NOMO-1 (cell line): ENCODE data around the gene PXDN.

ENCODE experiments used
- DNase-seq, 2 experiments: peaks; one replicate each; lab custom pipeline; 2025; ENCODE audit not compliant: unreplicated experiment in 2 of 2; lab: John Stamatoyannopoulos, UW

Gene PXDN

DNA sequence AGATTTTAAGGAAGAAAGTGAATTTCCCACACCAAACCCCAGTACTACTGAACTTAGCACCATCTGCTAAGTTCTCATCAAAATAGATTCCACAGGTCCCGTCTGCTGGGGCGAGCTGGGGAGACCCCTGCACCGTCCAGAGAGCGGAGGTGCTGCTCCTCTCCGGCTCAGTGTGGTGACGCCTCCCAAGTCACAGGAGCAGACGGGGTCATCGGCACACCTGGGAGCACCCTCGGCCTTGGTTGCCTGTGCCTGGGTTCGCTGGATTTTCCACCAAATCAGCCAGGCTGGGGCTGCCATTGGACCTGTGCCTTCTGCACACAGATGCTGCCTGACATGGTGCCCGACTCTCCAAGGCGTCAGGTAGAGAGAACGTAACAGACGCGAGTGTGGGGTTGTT lies 141.3 kb downstream of the PXDN start:
- no peak for DNase-seq

DNA sequence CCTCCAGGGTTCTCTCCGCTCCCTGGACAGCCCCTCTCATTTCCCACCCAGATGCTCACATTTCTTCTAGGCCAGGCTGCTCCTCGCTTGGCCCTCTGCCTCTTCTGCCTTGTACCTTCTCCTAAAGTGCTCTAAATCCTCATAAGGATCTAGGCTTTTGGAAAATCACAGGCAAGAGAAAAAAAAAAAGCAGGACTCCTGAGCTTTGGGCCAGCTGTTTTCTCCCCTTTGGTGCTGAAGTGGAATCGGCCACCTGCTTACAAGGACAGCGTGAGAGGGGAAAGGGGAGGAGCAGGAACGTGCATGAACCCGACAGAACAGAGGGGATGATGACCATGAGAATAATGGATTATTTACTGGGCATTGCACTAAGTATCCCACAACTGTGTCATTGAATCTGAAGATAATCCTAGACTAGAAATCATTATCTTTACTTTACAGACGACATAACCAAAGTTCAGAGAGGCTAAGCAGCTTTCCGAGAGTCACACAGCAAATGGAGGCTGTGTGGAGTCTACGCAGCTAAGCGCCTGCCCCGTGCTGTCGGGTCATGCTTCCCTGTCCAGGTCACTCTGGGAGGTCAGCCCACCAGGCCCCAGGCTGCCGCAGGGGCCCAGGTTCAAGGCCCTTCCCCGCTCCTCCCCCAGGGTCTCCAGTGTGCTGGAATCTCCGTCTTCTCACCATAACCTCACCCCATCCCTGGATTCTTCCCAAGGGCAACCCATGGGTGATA lies 141.9 kb downstream of the PXDN start:
- DNase-seq = no peak

DNA sequence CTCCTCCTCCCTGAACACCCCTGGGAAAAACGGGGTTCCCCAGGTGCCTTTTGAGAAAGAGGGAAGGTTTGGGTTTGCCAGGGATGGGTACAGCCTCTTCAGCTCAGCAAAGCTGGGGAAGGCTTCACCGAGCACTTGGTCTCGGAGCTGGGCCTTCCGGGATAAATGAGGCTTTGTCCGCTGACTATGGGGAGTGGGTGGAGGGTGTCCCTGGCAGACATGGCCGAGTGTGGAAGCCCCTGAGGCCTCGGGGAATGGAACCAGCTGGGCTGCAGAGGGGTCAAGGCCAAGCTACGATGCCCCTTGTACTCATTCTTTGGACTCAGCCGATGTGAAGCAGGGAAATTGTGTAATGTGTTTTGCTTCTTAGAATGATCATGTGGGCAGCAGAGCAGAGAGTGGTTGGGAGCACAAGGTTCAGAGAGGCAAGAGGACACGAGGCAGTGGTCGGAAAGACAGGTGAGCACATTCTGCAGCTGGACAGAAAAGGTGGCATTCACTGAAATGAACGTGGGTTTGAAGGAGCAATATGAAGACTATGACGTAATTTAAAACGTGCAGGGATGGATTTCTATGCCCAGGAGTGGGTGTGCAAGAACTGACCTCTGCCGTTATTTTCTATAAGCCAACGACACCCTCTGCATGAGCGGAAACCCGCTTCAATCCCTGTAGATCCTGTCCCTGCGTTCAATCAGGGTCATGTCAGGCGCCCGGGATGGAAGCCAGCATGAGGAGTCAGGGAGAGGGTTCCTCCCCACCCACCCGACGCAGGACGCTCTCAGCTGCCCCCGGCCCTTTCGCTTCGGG lies 142.6 kb downstream of the PXDN start:
- DNase-seq = no peak

DNA sequence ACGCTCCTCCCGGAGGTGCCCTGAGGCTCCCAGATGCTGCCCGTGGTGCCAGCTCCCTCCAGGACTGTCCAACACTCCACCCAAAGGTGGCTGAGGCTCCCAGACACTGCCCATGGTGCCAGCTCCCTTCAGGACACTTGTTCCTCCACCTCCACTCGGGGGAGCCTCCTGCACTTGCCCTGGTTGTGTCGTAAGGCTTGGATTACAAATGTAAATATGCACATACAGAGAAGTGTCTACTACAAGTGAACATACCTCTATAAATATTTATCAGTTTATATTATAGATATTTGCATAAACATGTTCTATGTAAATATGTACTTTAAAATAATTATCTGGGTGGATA lies 143.3 kb downstream of the PXDN start:
- no peak for DNase-seq

DNA sequence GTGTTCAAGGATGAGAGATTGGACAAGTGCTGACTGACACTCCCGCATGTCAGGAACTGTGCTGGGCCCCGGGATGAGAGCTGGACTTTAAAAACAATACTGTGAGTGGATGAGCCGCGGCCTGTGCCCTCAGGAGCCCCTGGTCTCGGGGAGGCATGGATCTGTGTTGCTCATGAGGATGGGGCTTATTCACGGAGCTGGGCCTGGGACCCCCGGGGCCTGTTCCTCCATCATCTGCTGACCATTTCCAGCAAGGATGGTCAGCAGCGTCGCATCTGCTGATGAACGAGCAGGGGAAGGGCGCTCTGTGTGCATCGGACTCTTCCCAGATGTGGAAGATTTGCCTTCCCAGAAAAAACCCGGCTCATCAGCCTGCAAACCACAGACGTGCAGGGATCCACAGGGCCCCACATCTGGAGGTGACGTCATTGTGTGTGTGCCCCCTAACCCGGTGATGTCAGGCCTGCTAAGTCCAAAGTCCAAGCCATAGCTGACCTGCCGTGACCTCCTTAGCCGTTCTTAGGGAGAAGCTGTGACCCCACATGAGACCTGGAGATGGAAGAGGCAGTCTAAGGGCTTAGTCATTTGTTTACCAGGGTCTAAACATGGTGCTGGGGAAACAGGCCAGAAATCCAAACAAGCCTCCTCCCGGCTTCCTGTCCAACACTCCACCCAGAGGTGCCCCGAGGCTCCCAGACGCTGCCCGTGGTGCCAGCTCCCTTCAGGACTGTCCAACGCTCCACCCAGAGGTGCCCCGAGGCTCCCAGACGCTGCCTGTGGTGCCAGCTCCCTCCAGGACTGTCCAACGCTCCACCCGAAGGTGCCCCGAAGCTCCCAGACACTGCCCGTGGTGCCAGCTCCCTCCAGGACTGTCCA lies 143.9 kb downstream of the PXDN start:
- no peak for DNase-seq

DNA sequence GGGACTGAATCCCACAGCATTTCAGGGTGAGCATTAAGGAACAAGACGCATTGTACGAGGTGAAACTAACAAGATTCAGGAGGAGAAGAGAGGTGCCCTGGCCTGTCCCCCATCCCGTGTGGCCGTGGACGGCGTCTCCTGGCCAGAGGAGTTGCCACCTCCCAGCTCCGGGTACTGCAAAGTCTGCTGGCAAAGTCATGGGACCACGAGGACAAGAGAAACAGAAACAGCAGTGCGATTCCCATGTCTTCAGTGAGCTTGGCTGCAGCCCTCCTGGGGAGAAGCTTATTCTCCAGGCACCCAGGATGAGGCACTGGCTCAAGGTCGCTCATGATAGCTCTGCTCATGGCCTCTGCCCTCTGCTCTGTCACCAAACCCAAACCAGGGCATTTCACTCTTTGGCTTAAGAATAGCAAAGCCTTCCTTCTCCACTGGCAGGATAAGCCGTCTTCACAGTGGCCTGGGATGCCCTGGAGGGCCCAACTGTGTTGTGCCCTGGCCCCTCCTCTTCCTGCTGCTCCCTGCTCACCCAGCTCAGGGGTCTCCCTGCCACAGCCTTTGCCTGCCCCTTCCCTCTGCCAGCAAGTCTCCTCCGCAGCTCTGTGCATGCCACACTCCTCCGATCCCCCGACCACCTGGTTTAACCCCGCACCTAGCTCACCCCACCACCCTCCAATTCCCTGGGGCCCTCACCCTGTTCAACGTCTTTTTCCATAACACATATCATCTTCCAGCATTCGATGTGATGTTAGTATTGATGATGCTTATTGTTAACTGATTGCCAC lies 144.8 kb downstream of the PXDN start:
- no peak for DNase-seq

DNA sequence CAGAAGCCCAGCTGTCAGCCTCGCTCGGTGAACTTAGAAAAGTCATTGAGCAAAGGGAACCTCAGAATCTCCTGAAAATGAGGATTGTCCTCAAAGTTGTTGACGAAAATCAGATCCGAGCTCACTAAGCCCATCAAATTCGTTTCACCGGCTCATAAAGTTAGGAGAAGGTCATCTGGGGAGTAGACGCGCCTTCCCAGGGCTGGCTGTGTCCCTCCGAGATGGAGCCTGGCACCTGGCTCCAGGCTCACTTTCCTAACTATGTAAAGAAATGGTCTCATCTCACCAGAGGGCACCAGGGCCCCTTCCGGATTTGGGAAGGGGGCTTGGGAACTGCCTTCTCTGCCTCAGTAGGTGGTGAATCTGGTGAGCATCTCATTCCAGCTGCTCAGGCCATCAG lies 145.5 kb downstream of the PXDN start:
- no peak for DNase-seq

DNA sequence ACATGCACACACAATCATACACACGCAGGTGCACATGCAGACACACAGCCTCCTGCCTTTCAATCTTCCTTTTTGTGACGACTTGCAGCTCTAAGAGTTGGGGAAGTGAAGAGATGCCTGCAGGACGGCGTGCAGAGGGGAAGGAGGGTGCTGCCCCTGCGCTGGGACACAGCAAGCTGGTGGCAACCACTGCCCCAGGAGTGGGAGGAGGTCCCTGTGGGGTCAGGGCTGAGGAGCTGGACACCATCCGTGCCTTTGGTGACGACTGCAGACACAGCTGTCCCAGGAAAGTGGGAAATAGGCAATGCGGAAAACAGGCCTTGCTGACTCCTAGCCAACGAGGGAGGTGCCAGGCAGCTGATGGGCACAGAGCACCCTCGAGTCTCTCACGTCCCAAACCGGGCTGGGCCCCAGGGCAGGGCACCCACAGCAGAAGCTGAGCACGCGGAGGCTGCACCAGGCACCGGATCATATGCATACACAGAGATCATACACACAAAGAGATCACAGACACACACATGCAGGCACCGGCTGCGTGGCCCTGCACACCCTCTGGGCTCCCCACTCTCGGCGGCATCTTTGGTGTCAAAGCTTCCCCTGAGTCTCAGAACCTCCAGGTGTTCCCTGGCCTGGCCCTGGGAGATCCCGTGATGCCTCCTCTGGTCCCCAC lies 146.1 kb downstream of the PXDN start:
- DNase-seq = no peak

DNA sequence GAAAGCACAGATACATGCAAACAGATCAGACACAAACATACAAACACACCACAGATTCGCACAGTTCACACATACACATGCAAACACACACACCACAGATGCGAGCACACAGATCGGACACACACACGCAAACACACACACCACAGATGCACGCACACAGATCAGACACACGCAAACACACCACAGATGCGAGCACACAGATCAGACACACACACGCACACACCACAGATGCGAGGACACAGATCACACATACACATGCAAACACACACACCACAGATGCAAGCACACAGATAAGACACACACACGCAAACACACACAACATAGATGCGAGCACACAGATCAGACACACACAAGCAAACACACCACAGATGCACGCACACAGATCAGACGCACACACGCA lies 149.0 kb downstream of the PXDN start:
- DNase-seq = no peak

DNA sequence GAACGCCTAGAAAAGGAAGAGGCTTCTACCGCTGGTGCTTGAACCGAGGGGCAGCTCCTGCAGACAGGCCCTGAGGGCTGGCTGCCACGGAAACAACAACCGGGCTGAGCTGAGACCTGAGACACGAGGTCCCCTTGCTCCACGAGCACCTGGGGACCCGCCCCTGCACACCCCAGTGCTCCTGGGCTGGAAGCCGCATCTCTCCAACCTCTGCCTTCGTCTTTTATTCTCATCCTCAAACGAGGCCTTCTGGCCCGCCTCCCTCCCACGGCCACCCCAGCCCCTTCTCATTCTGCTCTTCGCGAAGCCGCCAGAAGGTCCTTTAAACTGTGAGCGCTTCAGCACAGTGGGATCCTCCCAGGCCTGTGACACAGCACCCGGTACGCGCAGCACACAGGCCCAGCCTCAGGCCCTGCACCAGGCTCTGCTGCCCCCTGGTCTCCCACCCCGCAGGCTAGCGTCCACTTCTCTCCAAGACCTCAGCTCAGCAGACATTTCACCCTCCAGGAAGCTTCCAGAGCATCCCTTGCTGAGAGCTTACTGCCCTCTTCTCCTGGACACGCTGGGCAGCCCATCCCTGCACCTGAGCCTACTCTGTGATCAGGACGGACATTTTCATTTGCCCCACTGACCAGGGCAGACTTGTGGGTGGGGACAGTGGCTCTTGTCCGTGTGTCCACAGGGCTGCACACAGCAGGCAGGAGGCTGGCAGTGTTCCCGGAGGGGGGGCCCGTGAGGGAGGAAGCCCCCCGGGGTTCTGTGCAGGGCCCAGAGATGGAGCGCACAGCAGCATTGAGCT lies 149.7 kb downstream of the PXDN start:
- no peak for DNase-seq

DNA sequence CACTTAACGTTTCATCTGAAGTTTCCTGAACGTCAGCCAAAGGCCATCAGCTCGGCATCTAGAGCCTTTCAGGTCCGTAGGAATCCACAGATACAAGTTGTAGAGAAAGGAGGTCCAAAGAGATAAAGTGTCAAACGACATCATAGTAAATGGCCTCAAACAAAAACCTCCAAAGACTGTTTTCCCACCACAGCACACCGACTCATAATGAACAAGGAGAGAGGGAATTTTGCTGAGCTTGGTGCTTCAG lies 150.3 kb downstream of the PXDN start:
- DNase-seq = no peak

DNA sequence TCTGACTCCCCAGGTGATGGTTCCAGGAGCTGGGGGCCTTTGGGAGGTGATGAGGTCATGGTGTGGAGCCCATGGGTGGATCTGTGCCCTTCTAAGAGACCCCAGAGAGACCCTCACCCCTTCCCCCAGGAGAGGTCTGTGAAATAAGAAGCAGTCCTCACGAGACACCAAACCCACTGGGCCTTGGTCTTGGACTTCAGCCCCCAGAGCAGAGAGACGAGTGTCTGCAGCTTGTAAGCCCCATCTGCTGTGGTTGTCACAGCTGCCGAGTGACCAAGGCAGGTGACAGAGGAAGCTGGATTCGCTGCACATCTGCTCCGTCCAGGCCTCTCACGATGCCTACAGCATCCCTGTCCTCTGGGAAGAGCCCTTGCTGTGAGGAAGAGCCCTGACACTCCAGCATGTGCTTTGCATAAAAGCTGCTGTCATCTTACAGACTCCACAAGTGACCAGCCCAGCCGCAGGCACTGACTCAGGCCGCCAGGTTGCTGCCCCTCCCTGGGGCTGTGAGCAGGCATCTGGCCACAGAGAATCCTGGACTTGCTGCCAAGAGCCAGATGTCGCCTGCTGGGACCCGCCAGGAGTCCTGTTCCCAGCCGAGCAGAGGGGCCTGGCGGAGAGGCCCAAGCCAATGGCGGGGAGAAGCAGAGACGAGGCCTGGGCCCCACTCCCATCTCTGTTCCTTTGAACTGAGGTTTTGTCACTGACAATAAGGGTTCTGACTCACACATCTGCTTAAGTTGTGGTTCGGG lies 150.8 kb downstream of the PXDN start:
- no peak for DNase-seq

DNA sequence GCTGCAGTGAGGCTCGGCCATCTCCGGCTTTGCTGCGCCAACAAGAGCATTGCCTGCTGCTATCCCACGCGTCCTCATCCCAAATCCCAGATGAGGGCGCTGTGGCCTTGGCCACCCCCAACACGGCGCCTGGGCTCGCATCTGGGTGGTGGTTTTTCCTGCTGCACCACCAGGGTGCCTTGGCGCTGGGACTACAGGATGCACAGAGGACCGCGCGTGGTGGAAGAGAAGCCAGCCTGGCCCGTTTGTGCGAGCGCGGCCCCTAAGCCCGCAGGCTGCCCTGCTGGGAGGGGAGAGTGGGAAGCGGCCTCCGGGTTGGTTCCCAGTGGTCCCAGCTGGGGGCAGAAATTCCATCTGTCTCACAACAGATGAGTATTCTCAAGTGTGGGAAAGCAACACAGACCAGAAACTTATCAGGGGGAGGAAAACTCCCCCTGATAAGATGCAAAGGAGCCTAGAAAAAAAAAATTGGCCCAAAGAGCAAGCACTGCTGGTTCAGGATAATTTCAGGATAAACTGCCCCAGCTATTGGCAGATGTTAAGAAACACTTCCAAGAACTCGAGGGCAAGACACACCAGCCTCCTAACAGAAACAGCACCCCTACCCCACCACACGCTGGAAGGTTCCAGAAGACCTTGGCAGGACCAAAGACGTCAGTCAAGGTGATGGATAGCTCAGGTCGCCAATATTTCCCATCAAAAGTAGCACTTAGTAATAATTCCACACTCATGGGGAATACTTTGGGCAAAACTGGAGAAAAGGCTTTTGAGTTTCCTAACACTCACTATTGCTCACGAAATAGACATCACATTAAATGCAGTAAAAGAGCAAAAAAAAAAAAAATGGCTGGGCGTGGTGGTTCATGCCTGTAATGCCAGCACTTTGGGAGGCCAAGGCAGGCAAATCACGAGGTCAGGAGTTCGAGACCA lies 152.1 kb downstream of the PXDN start:
- DNase-seq = no peak

DNA sequence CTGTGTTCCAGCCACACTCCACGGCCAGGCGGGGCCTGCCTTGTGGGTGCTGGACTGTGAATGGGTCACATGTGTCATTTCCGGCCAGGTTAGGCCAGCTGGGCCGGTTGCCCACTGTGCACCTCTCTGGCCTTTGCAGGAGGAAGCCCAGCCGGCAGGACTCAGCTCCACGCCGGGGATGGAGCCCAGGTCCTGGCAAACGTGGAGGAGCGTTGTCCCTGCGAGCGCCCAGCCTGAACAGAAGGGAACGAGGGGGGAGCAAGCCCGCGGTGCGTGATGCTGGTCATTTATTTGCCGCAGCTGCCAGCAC lies 152.9 kb downstream of the PXDN start:
- no peak for DNase-seq

DNA sequence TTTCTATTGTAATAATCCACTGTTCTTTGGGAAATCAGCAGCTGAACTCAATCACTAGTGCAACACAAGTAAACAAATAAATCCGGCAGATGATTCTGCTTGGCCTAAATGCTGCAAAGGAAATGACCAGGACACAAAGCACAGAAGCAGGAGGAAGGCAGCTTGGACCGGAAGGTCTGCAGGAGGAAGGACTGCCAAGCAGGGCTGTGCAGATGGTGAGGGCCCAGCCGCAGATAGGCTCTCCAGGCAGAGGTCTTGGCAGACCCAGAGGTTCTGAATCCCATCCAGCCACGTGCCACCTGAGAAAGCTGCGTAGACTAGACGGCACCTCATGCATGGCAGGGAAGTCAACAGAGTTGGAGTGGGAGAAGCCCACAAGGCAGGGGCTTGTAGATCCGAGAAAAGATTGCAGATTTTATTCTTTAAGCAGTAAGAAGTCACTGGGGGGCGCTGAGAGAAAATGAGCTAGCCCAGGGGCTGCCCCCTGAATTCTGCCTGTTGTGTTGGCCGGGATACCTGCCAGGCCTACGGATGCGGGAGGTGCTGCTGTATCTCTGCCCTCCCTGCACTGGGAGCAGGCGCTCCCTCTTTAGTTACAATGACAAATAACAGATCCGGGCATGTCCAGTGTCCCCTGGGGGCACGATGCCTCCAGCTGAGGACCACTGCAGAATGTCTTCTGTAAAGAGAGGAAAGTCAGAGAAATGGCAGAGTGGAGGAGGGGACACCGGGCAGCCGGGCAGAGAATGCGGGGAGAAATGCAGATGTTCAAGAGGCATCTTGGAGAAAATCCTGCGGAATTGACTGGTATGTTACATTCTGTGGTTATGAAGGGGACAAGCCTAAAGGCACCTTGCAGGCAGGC lies 153.5 kb downstream of the PXDN start:
- no peak for DNase-seq

DNA sequence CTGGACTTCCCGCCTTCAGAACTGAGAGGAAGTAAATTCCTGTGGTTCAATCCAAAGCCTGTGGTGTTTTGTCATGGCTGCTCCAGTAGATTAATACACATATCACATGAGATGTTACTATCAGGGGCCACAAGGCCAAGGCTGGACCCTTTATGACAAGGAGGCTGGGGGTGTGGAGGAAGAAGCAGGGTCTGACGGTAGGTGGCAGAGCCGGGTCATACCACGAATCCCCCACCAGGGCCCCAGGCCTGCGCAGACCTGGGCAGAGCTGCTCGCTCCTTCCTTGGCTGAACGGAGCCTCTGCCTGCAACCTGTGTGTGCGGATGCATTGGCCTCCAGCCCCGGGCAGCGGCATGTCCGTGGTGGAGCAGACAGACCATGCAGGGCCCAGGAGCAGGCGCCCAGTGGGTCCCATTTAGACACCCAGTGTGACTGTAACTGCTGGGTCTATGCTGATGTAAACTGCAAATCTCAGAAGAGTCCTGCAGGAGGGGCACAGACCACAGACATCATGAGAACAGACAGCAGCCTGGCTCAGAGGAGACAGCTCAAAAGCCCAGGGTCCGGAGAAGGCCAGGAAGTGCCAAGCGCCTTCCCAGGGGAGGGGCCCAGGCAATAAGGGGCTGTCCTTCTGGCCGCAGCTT lies 155.2 kb downstream of the PXDN start:
- no peak for DNase-seq
